ENCODE results near the gene CORIN. TPM values are rescaled to one million over a fixed set of nuclear protein-coding genes. Genes with fewer than 3 reads are reported as not detected.
"Not testable (repeated sequence)": the region's sequence is repeated elsewhere in the genome, so short reads cannot be mapped to it uniquely, and the experiment has no call there.

Gene CORIN
- polyA plus RNA-seq, 2 of the 4 experiments (the other 2 are of a cell fraction): 0.03 TPM; not detected in 1

GRCh38 chr4:47557255-47557654 is 280.6 kb downstream of the CORIN start:
- DNase-seq (ENCODE audit: low read depth in 1 of 2, low spot score in 1 of 2) (no peak), FAIRE-seq (no peak), ATAC-seq (no peak)
- POLR2A ChIA-PET: no interaction called here
- H3K4me3 ChIP-seq: no peak overlapping the region
- H3K27ac ChIP-seq: no peak overlapping the region
- no peak for TF ChIP-seq ZC3H11A (IDR thresholded peaks at IDR 0.05)
- WGBS (ENCODE audit: missing lambda C conversion rate): 88% methylated on average over 2 of the region's 2 CpGs
- H3K4me1 ChIP-seq: no peaks in the 10 kb centered on the region
- H3K4me2 ChIP-seq: no peak overlapping the region
- H3K9me3 ChIP-seq: no peaks in the 10 kb centered on the region
- CTCF ChIA-PET: no interaction called here

DNA sequence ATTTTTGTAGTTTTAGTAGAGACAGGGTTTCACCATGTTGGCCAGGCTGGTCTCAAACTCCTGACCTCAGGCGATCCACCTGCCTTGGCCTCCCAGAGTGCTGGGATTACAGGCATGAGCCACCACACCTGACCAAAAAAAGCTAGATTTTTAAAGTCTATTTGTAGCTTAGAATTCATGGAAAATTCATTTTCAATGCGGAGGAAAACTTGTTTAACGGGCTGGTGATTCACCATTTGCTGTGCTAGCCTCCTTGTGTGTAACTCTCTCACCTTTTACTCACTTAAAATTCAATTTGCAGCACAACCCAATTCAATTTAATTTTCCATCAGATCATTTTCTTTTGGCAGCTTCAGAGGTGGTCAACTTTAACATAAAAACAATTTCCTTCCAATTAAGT is 281.9 kb downstream of the CORIN start:
- H3K9me3 ChIP-seq; DNase-seq (ENCODE audit: low read depth in 1 of 2, low spot score in 1 of 2); H3K4me2 ChIP-seq; FAIRE-seq; H3K27ac ChIP-seq; H3K4me3 ChIP-seq; ATAC-seq; H3K4me1 ChIP-seq; POLR2A ChIA-PET: not testable (repeated sequence)
- CTCF ChIA-PET: interaction anchor here (1.4 kb wide), 1 partner anchor 8 kb away, joined by 9 read pairs; no protein-coding TSS in a partner anchor
- 74% methylated on average over 3 of the region's 3 CpGs for WGBS (ENCODE audit: missing lambda C conversion rate)

DNA sequence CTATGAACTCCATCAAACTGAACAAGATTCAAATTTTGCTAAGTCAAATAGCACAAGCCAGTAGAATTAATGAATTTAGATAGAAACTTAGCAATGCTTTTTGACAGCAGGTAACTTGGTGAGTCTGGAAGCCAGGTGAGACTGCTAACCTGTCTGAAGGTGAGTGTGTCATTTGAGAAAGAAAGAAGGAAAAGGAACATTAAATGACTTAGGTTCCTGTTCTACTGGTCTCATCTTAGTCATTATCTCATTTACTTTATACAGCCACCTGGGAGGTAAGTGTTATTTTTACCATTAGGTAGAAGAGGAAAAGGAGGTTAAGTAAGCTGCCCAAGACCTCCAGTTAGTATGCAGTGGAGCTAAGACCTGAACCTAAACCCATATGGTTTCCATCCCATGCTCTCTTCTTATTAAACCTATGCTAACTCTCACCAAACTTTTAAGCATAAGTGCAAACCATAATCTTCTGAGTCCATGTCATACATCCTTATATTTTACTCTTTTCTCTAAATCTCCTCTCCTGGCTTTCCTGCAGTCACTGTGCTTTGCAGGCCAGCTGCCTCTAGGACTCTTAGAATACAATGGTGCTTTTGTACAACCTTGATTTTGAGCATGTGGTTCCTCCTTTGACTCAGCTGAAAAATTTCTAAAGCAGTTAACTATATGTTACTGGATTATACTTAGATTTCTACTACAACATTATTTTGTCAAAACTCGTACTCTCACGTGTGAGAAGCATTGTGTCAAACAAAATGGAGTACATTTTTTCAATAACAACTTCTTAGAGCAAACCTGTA is 284.3 kb downstream of the CORIN start:
- no peak overlapping the region for H3K4me2 ChIP-seq
- H3K4me3 ChIP-seq: no peak overlapping the region
- ATAC-seq (no peak), DNase-seq (ENCODE audit: low read depth in 1 of 2, low spot score in 1 of 2) (no peak), FAIRE-seq (no peak)
- ChIA-PET CTCF (interaction anchor here (1.9 kb wide), 1 partner anchor 10 kb away, joined by 7 read pairs; no protein-coding TSS in a partner anchor), POLR2A (no interaction called here)
- no peak for TF ChIP-seq JUN (IDR thresholded peaks at IDR 0.05)
- no peak for TF ChIP-seq CTCF (IDR thresholded peaks at IDR 0.05)
- TF ChIP-seq FOXS1 (CRISPR knock-in tag; IDR thresholded peaks at IDR 0.05): no peak
- no peaks in the 10 kb centered on the region for H3K9me3 ChIP-seq
- no peaks in the 10 kb centered on the region for H3K4me1 ChIP-seq
- 73% methylated on average over 2 of the region's 2 CpGs for WGBS (ENCODE audit: missing lambda C conversion rate)
- H3K27ac ChIP-seq: no peak overlapping the region

DNA sequence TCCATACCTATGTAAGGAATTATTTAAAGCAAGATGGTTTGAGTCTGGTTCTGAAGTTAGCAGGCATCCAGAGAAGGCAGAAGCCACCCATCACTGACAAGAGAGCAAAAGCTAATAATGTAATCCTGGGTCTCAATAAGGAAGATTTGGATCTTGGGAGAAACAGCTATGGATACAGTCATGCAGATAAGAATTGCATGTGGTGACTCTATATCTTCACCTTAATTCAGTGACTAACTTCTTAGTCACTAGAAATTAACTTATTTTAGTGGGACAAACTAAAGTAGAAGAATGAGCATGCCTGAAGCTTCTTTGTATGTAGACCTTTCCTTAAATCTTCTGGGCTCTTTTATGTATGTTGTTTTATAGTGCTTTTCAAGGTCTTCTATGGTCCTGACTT is 286.2 kb downstream of the CORIN start:
- FAIRE-seq: no peak
- no peak overlapping the region for H3K27ac ChIP-seq
- ChIA-PET CTCF (interaction anchor here (0.8 to 1.9 kb wide), 2 partner anchors 12 to 27 kb away, joined by 3 to 7 read pairs; no protein-coding TSS in a partner anchor), POLR2A (no interaction called here)
- no peaks in the 10 kb centered on the region for H3K4me1 ChIP-seq
- DNase-seq (ENCODE audit: low read depth in 1 of 2, low spot score in 1 of 2): no peak
- ATAC-seq: no peak
- H3K4me2 ChIP-seq: no peak overlapping the region
- no peak overlapping the region for H3K4me3 ChIP-seq
- no peaks in the 10 kb centered on the region for H3K9me3 ChIP-seq
- no peak for TF ChIP-seq NR3C1 (IDR thresholded peaks at IDR 0.05)
- TF ChIP-seq NPAS2 (CRISPR knock-in tag; IDR thresholded peaks at IDR 0.05; ENCODE audit: borderline replicate concordance): no peak
- no peak for TF ChIP-seq JUN (IDR thresholded peaks at IDR 0.05)
- no peak for TF ChIP-seq MYC (IDR thresholded peaks at IDR 0.05; ENCODE audit: borderline replicate concordance, low read length)
- TF ChIP-seq, protein P1, sequence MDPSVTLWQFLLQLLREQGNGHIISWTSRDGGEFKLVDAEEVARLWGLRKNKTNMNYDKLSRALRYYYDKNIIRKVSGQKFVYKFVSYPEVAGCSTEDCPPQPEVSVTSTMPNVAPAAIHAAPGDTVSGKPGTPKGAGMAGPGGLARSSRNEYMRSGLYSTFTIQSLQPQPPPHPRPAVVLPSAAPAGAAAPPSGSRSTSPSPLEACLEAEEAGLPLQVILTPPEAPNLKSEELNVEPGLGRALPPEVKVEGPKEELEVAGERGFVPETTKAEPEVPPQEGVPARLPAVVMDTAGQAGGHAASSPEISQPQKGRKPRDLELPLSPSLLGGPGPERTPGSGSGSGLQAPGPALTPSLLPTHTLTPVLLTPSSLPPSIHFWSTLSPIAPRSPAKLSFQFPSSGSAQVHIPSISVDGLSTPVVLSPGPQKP (IDR thresholded peaks at IDR 0.05; ENCODE audit: low read depth, low read length): no peak
- no peak for TF ChIP-seq HOXB13 (CRISPR knock-in tag; IDR thresholded peaks at IDR 0.05; ENCODE audit: low read depth)
- no peak for TF ChIP-seq HEYL (CRISPR knock-in tag; IDR thresholded peaks at IDR 0.05)
- TF ChIP-seq HOXB5 (CRISPR knock-in tag; IDR thresholded peaks at IDR 0.05): no peak
- TF ChIP-seq JUNB (IDR thresholded peaks at IDR 0.05): no peak
- no peak for TF ChIP-seq CHD2 (IDR thresholded peaks at IDR 0.05; ENCODE audit: low read length, partially characterized antibody)
- no peak for TF ChIP-seq POLR2AphosphoS2 (conservative IDR thresholded peaks at IDR 0.05; ENCODE audit: low read length)
- TF ChIP-seq BHLHE40 (IDR thresholded peaks at IDR 0.05; ENCODE audit: low read depth, low read length): no peak
- TF ChIP-seq GATA3 (IDR thresholded peaks at IDR 0.05; ENCODE audit: borderline replicate concordance): no peak
- no peak for TF ChIP-seq HES2 (IDR thresholded peaks at IDR 0.05)
- TF ChIP-seq ZC3H11A (IDR thresholded peaks at IDR 0.05): no peak
- no peak for TF ChIP-seq TFCP2L1 (CRISPR knock-in tag; IDR thresholded peaks at IDR 0.05)
- TF ChIP-seq, protein P2, sequence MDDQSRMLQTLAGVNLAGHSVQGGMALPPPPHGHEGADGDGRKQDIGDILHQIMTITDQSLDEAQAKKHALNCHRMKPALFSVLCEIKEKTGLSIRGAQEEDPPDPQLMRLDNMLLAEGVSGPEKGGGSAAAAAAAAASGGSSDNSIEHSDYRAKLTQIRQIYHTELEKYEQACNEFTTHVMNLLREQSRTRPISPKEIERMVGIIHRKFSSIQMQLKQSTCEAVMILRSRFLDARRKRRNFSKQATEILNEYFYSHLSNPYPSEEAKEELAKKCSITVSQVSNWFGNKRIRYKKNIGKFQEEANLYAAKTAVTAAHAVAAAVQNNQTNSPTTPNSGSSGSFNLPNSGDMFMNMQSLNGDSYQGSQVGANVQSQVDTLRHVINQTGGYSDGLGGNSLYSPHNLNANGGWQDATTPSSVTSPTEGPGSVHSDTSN (IDR thresholded peaks at IDR 0.05): no peak
- TF ChIP-seq KDM5A (IDR thresholded peaks at IDR 0.05): no peak
